HG03103 (cell line): Measurements from ENCODE around the gene THBS3.
"Not testable (repeated sequence)": the region's sequence is repeated elsewhere in the genome, so short reads cannot be mapped to it uniquely, and the experiment has no call there.

Source experiments
- ATAC-seq: cut with Tn5 transposase; IDR thresholded peaks from one replicate; pipeline ENCODE4 v1.9.1; 2021; ENCODE audit warnings: low read depth; ENCODE audit not compliant: unreplicated experiment

THBS3 gene

GRCh38 chr1:155209312-155209721 lies 1.6 kb upstream of the THBS3 start:
- ATAC-seq: no peak

GRCh38 chr1:155208541-155209311 lies 1.0 kb upstream of the THBS3 start, which contains the start of gene MTX1:
Gene MTX1 (plus strand): TSS chr1:155208695. CDS start chr1:155208805, 110 bp downstream.
- no peak for ATAC-seq

DNA sequence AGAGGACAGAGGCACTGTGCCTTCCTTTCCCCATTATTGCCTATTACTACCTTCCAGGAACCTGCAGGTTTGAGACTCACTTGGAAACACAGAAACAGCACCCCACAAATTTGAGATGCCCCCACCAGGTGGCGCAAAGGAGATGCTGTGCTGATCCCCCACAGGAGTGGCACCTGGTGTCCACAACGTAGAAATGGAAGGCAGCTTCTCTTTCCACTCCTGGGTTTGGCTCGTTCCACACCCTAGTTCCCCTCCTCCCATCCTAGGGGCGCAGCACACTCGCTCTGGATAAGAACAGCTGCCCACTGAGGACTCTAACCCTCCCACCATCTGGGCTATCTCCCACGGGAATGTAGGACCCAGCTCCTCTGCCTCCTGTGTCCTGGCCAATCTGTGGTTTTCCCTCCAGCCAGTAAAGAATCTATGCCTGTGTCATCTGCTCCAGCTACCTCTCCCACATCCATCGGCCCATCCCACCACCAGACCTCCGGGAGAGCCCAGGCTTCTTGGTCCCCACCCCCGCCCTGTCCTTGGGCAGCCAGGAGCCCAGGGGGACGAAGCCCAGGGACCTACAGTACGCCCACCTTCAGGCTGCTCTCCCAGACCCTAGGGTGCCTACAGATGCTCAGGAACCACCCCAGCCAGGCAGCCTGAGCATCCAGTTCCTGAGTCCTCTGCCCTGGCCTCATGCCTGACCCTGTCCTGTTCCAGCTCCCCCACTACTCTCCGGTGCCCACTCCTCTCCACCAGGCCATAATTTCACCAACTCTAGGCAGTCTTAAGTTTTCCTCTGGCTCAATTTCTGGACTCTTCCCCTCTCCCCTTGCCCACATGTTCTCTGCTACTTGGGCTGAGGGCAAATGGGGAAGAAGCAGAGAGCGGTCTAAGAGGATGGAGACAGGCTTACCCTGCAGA lies 549 bp downstream of the THBS3 start:
- ATAC-seq: no peak

GRCh38 chr1:155205969-155206593 lies 1.6 kb downstream of the THBS3 start:
- no peak for ATAC-seq

DNA sequence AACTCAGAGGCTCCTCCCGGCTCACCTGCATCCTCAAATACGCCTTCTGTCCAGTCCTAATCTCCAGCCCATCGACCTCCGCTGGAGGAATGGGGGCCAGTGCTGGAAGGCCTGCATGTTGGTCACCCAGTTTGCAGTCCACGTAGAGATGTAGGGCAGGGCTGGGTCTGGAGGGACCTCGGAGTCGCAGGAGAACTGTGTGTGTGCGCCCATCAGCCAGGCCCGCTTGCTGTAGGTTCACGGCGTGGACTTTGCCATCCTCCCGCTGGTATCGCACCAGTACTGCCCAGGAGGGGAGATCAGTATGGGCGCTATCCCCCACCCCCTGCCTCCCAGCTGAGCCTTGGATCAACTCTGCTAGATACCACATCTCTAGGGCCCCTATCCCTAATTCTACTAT lies 2.7 kb downstream of the THBS3 start:
- no peak for ATAC-seq

DNA sequence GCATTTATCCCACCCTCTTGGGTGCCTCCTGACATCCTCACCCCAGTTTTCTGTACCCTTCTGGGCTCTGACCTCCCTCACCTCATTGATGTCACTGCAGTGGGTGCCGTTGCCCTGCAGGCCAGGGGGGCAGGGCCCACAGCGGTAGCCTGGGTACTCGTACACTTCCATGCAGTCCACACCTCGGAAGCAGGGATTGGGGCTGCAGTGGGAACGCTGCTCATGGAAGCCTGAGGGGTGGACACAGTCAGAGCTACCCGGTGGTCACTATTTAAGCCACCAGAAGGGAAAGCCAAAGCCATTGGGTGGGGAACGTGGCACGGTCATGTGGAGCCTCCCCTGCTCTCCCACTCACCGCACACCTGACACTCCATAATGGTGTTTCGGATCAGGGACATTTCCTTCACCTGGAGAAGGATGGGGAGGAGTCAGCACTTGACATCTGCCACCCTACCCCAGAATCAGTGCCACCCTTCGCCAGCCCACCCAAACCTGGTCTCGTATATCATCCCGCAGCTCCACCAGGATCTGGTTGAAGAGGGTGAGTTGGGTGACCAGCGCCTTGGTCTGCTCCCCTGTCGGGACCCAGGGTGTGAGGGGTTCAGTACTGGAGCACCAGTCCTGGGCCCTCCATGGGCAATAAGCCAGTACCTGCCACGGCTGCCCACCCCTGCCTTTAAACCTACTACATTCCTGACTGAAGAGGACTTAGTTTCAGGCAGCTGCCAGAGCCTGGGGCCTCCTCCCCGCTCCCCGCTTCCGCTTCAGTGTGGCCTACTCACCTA lies 4.8 kb downstream of the THBS3 start:
- no peak for ATAC-seq

- no peak for ATAC-seq
Measured at GRCh38 chr1:155202198-155202597, 5.5 kb downstream of the THBS3 start.

DNA sequence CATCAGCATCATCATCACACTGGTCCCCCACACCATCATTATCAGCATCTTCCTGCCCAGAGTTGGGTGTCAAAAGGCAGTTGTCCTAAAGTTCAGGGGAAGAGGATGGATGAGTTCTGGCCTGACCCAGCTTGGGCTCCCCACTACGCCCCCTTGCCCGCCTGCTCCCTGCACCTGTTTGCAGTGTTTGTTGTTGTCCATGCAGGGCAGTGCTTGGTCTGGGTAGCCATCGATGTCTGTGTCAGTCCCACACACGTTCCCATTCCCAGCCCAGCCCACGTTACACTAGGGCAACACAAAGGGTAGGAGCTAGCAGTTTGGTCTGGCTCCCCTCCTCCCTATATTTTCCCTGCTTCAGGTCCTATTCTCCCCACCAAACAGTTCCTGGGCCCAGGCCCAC lies 6.8 kb downstream of the THBS3 start:
- no peak for ATAC-seq

DNA sequence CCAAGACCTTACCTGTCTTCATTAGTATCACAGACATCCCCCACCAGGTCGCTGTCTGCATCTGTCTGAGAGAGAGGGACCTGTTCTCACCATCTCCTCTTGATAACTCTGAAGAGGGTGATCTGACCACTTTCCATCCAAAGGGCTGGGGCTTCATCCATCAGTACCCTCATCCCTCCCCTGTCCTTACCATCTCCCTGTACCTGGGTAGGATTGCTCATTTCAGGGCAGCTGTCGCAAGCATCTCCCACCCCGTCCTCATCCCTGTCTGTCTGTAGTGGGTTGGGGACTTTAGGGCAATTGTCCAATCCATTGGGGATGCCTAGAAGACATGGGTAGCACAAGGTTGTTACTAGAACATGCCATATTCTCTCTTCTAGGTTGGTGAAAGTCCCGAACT lies 7.9 kb downstream of the THBS3 start:
- no peak for ATAC-seq

GRCh38 chr1:155198547-155198906 lies 9.2 kb downstream of the THBS3 start:
- no peak for ATAC-seq

GRCh38 chr1:155197901-155198546 lies 9.7 kb downstream of the THBS3 start:
- no peak for ATAC-seq

GRCh38 chr1:155196893-155197638 lies 10.6 kb downstream of the THBS3 start:
- no peak for ATAC-seq

GRCh38 chr1:155196103-155196892 lies 11.4 kb downstream of the THBS3 start:
- no peak for ATAC-seq

DNA sequence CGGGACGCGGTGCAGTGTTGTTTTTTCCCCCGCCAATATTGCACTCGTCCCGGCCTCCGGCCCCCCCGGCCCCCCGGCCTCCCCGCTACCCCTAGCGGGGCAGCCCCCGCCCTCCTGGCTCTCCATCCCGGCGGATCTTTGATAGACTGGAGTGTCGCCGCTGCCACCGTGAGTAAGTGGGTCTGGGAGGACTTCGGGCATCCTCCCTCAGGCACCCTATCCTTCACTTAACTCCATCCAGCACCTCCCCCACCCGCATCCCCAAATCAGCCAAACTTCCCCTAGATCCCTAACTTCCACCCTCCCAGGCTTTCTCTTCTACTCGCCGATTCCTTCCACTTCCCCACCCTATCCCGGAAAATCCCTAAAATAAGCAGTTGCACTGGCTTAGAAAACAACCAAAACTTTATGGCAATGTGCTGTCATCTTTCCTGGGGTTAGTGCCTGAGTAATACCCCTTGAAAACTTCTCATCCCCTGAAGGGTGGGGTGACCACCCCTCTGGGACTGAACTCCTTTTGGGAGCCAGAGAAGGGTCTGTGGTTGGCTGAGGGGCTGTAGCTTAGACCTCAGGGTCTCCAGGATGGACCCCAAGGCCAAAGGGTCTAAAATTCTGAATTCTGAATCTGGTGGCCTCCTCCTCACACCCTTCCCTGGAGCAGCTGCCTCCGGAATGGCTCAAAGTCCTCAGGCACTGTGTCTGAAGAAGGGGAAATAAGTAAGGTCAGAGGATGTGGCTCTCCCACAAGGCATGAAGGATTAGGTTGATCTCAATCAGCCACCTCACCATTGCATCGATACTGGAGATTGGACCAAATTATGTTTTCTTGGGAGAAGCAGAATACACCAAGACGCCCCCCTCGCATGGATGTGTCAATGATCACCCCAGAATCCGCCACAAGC lies 12.2 kb downstream of the THBS3 start:
- ATAC-seq: no peak

- ATAC-seq: not testable (repeated sequence)
Measured at GRCh38 chr1:155193991-155194240, 13.8 kb downstream of the THBS3 start.

DNA sequence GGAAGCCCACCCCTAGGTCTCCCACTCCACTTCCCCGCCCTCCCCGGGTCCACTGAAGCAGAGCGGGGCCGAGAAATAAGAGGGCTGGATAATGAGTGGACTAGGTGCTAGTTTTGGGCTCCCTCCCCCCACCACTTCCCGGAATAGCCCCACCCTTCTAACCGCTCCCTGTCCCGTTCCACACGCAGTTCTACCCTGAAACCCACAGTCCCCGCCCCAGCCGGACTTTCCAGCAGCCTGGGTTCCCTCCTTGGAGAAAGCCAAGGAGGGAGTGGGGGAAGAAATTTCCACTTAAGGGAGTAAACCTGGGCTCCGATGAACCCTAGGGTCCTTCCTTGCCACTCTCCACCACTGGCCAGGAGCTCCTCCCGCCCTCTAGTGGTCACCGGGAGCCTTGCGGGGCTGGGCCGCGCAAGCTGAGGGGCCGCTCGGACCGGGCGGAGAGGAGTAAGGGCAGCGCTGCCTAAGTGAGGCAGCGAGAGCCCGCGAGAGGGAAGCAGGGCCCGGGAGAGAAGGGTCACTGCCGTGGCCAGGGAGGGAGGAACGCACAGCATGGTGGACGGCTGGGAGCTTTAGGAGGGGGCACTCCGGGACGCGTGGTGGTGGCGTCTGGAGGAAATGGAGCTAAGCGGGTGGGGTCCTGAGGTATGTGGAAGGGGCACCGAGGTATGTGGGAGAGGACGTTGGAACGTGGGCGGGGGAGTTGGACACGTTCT lies 14.3 kb downstream of the THBS3 start:
- ATAC-seq: peak; percentile 60
